GM10266 (cell line): ENCODE results near the gene ODAD3.

Experiments used
- DNase-seq: peaks from one replicate; pipeline ENCODE4 v3.0.0; 2012; ENCODE audit errors: extremely low spot score
- TF ChIP-seq, protein P1 (sequence below): IDR thresholded peaks from 2 replicates; pipeline ENCODE4 v1.5.1; 2012; ENCODE audit warnings: mild to moderate bottlenecking, low read depth; ENCODE audit not compliant: control insufficient read depth, insufficient read depth; ENCODE audit errors: missing control alignments

ODAD3 gene

DNA sequence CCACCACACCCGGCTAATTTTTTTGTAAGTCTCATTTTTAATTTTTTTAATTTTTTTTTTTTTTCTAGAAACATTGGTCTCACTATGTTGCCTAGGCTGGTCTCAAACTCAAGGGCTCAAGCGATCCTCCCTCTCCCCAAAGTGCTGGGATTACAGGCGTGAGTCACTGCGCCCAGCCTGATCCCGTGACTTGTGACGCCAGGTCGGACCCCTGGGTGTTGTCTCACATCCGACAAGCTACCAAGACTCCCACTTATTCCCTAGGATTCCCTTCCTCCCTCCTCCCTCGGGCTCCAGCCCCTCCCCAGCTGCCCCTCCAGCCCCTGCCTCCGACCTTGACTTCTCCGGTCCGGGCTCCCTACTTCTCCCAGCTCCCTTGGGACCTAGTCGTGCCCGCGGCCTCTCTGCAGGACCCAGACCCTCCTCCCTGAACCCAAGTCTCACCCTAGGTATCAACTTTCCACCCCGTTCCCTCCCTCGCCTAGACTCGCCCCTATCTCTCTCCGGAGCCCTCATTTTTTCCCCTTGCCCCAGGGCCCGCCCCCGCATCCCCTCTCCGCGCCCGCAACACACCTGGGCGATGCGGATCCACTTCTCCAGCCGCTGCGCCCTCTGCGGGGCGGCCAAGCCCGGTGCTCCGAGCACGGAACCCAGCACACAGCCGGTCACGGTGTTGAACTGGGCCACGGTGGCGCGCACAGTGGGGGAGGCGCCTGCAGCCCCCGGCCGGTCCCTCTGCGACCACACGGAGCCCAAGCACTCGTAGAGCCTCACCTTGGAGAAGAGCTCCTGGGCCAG, 28.9 kb downstream of the ODAD3 start:
- TF ChIP-seq, protein P1, sequence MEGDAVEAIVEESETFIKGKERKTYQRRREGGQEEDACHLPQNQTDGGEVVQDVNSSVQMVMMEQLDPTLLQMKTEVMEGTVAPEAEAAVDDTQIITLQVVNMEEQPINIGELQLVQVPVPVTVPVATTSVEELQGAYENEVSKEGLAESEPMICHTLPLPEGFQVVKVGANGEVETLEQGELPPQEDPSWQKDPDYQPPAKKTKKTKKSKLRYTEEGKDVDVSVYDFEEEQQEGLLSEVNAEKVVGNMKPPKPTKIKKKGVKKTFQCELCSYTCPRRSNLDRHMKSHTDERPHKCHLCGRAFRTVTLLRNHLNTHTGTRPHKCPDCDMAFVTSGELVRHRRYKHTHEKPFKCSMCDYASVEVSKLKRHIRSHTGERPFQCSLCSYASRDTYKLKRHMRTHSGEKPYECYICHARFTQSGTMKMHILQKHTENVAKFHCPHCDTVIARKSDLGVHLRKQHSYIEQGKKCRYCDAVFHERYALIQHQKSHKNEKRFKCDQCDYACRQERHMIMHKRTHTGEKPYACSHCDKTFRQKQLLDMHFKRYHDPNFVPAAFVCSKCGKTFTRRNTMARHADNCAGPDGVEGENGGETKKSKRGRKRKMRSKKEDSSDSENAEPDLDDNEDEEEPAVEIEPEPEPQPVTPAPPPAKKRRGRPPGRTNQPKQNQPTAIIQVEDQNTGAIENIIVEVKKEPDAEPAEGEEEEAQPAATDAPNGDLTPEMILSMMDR = peak; percentile 39
- no peak for DNase-seq

DNA sequence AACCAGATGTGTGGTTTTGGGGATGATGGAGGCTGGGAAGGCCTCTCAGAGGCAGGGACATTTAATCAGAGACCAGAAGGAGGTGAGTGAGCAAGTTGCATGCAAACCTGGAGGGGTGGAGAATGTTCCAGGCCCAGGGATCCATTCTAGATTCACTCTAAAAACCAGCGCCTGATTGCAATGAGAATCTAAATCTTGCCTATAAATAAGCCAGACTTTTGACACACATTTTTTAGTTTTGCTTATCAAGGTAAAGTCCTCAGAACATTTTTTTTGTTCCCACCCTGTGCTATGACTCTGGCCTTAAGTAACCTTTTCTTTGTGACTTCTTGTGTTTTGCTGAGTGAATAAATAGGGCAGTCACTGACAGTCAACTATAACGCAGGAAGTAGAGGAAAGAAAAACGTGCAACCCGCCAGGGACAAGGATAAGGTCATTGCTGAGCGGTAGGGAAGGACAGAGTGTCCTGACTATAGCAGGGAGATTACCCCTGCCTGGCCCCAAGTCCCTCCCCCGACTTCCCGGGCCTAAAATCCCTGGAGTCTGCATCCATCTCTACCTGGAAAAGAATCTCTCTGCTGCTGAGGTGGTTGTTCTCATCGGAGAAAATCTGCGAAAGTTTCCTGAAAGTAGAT, 30.2 kb downstream of the ODAD3 start:
- DNase-seq = no peak
- TF ChIP-seq, protein P1 = no peak

DNA sequence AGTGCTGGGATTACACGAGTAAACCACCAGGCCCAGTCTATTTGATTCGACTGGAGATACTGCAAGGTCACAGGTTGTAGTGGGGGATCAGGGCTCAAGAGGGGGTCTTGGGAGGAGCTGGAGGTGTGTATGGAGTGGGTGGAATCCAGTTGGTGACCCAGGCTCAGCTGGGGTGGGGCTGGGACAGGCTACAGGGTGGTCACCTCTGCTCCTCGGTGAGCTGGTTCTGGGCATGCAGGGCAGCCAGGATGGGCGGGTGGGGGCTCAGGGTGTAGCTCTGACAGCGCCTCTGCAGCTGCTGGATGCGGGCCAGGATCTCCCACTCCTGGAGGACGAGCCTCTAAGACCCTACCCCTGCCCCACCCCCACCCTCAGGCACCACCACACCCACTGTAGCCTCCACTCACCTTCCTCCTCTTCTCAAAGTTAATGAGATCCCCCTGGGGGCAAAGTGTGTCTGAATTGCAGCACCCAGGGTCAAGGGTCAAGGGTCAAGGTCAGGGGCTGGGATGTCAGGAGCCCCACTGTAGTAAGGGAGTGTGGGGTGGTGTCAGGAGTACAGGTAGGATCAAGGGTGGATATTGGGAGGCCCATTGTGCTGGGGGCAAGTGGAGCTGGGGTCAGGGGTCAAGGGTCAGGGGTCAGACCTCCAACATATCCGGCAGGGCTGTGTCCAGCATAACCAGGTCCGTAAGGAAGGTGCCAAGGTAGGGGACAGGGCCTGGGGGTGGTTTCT, 32.9 kb downstream of the ODAD3 start:
- TF ChIP-seq, protein P1 = no peak

DNA sequence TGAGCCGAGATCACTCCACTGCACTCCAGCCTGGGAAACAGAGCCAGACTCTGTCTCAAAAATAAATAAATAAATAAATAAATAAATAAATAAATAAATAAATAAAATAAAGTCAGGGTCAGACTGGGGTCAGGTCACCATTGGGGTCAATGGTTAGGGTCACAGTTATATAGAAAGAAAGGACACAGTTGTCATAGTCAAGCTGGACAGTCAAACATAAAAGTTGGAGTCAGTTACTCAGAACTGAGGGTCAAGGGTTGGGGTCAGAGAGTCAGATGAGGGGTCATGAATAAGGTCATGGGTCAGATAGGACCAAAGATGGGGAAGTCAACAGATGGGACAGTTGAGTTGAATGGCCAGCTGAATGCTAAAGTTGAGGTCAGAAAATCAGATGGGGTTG, 34.1 kb downstream of the ODAD3 start:
- DNase-seq = peak; percentile 7

More for the DNA sequence above, 32.9 kb downstream of the ODAD3 start:
- DNase-seq = peak; percentile 15

DNA sequence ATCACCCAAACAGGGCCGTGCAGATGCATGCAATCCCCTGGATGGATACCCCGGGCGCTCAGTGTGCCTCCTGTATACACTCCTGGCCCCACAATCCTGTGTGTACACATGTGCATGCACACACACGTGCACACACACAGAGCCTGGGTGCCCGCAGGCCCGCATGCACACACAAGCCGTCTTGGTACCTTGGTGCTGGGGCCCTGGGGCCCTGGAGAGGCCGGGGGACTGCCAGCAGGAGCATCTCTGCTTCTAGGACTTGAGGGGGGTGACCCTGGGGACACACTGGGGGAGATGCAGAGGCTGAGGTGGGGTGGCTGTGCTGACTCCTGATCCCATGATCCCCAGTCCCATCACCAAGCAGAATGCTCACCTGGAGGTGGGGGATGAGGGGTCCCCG, 35.3 kb downstream of the ODAD3 start:
- DNase-seq = peak; percentile 8
- TF ChIP-seq, protein P1 = no peak

More for the DNA sequence above, 34.1 kb downstream of the ODAD3 start:
- TF ChIP-seq, protein P1 = no peak

DNA sequence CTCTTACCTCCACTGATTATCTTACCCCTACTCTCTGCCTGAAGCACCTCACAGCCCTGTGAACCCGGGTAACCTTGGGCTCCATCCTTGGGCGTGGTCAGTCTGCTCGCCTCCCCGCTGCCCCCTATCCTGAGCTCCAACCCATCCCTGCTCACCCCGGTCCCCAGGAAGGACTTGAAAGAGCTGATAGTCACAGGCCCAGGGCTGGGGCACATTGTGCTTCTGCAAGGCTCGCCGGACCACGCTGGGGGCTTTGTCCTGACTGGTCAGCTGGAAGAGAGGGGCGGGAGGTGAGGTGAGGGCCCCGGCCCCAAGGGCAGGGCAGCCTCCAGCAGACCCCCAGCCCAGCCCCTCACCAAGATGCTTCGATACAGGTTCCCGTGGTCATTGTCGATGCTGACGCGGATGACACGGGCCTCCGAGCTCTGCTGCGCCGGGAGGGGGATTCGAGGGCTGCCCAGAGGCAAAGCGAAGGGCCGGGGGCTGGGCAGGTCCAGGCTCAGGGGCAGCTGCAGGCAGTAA, 37.8 kb downstream of the ODAD3 start:
- DNase-seq = peak; percentile 3
- TF ChIP-seq, protein P1 = no peak
